Measurements from ENCODE around the gene SYPL1.
A peak's percentile ranks its signal among the peaks of the same experiment; 100 is the strongest.
"Not testable (repeated sequence)": the region's sequence is repeated elsewhere in the genome, so short reads cannot be mapped to it uniquely, and the experiment has no call there.

SYPL1 gene

GRCh38 chr7:106112118-106112971 lies at the start of gene SYPL1:
Gene SYPL1 (minus strand): TSS chr7:106112312. CDS start chr7:106112208, 104 bp downstream.
- peak; percentile 82 to 94 (median 85) for DNase-seq (ENCODE audit: low read depth in 3 of 3)

GRCh38 chr7:106155027-106155426 lies 42.9 kb upstream of the SYPL1 start:
- no peak for DNase-seq (ENCODE audit: low read depth in 3 of 3)

- peak; percentile 52 to 72 (median 64) for DNase-seq (ENCODE audit: low read depth in 3 of 3)
These were observed 41.9 kb upstream of the SYPL1 start for GRCh38 chr7:106153891-106154449.

DNA sequence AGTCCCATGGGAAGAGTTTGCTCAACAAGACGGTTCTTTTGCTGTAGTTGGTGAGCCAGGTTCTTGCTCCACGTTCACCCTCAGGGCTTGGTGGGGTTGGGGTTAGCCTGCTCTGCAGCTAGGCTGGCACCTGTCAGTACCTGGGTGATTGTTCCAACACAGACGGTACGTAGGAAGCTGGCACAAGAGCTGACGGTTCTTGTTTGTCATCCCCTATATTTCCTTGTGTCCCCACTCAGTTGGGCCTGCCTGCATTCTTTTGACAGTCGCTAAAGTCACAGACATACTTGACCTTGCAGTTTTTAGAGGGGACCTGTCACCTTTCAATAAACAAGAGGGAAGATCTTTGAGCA lies 40.2 kb upstream of the SYPL1 start:
- no peak for DNase-seq (ENCODE audit: low read depth in 3 of 3)

GRCh38 chr7:106151459-106152312 lies 39.6 kb upstream of the SYPL1 start:
- no peak for DNase-seq (ENCODE audit: low read depth in 3 of 3)

DNA sequence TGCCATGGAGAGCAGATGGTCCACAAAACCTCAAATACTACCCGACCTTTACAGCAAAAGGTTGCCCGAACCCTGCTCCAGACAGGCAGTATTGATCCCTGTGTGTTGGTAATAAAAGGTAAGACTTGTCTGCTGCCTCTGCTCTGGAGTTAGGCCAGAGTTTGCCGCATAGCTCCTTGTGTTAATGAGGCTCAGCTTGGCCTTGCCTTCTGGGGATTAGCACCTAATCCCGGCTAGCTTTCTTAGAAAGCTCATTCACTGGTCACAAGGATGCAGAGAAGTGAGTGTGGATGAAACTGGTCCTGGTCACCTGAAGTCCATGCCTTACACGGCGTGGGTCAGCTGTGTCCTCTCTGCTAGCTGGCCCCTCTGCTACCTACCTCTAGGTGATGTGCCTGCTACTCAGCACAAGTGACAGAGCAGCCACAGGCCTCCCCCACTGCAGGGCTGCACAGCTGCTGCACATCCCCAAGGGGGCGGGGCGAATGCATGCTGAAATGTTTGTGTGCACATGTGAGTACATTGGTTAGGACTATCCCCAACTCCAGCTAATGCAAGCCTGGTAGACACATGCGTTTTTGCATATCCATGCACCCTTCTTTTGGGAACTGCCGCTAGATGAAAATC lies 31.7 kb upstream of the SYPL1 start:
- DNase-seq (ENCODE audit: low read depth in 3 of 3) = no peak

DNA sequence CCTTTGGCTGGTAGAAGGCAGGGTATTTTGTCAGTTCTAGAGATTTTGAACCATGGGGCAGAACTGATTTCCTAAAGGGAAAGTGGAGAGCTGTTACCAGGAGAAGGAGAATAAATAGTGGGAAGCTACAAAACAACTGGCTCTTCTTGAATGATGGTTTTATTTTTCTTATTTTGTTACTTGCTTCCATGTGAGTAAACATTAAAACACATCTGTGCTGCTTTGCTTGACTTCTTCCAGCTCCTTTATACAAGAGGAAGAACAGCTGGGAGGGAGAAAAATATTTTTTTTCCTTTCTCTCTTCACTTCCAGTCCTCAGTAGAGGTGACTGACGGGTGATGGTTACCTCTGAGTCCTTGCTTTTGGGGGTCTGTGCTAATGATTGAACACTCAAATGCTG lies 30.0 kb upstream of the SYPL1 start:
- DNase-seq (ENCODE audit: low read depth in 3 of 3) = no peak

DNA sequence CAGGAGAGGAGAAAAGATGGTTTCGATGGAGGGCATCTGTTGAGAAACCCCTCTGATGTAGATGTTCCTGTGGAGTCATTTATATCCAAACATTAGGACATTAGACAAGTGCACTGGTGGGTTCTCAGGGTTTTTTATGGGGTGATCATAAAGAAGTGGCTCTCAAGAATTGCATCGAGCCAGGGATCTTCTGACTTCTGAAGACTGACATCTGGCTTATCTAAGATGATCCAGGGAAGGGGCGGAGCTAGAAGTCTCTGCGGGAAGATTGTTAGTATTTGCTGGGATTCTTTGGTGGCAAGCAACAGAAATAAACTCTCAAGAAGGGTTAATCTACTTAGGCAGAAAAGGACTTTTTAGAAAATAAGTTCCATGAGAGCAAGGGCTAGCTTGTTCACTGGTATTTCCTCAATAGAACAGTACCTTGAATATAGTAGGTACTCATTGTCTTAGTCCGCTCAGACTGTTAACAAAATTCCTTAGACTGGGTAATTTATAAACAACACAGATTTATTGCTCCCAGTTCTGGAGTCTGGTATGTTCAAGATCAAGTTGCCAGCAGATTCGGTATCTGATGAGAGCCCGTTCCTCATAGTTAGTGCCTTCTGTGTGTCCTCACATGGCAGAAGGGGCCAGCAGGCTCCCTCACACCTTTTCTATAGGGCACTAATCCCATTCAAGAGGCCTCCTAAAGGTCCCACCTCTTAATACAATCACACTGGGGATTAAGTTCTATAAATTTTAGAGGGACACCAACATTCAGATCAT lies 28.5 kb upstream of the SYPL1 start:
- no peak for DNase-seq (ENCODE audit: low read depth in 3 of 3)

- DNase-seq (ENCODE audit: low read depth in 3 of 3) = no peak
These were observed 27.4 kb upstream of the SYPL1 start for GRCh38 chr7:106139265-106140251.

DNA sequence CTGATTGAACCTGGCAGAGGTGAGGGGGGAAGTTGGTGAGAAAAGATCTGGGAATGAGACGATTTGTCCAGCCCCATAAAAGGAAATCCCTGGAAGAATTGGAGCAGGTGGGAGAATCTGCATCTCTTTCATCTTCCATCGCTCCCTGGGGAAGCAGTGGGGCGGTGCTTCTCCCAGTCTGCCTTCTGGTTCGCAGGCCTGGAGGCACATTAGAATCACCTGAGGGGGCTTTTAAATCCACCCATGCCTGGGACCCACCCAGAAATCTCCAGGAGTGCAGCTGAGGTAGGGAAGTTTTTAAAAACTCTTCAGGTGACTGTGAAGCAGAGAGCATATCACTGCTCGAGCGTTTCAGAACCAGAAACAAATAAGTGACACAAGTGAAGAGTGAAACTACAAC lies 26.7 kb upstream of the SYPL1 start:
- DNase-seq (ENCODE audit: low read depth in 3 of 3) = no peak

GRCh38 chr7:106138181-106138580 lies 26.1 kb upstream of the SYPL1 start:
- not testable (repeated sequence) for DNase-seq (ENCODE audit: low read depth in 3 of 3)

GRCh38 chr7:106134241-106134640 lies 22.1 kb upstream of the SYPL1 start:
- DNase-seq (ENCODE audit: low read depth in 3 of 3) = no peak

DNA sequence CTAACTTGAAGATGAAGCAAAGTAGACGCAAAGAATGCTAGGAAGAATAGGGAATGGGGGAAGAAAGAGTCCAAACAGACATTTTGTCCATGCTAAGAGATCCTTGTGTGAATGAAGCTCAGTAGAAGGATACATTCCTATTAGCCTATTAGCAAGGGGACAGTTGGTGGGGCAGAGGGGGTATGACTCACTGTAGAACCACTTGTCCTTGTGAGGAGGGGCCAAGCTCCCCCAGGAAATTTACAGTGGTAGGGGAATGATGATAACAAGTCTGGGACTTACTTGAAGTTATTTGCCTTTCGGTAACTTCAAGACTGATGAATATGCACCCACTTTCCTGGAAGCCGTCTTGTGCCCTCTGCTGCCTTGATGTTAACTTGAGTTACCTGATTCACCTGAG lies 17.2 kb upstream of the SYPL1 start:
- no peak for DNase-seq (ENCODE audit: low read depth in 3 of 3)

DNA sequence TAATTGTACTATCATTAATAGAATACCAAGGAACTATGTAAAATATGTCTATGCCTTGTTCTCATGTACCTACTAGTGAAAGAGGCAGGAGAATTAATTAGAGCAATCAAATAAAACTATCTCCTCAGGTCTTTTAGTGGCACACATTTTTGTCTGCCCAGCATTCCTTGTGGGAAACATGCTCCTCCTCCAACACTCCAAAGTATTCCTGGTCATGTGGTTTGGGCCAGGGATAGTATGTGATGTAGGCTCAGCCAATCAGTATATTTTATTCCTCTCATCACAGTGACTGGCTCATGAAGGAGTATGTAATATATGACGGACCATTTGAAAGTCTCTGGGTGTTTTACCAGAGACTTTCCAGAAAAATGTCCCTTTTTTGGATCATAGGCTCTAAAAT lies 16.7 kb upstream of the SYPL1 start:
- DNase-seq (ENCODE audit: low read depth in 3 of 3) = no peak

- DNase-seq (ENCODE audit: low read depth in 3 of 3) = no peak
These were observed 16.1 kb upstream of the SYPL1 start for GRCh38 chr7:106127984-106128780.

- peak in 1 of 3 experiments; percentile 31 for DNase-seq (ENCODE audit: low read depth in 3 of 3)
These were observed 14.2 kb upstream of the SYPL1 start for GRCh38 chr7:106126170-106126938.

DNA sequence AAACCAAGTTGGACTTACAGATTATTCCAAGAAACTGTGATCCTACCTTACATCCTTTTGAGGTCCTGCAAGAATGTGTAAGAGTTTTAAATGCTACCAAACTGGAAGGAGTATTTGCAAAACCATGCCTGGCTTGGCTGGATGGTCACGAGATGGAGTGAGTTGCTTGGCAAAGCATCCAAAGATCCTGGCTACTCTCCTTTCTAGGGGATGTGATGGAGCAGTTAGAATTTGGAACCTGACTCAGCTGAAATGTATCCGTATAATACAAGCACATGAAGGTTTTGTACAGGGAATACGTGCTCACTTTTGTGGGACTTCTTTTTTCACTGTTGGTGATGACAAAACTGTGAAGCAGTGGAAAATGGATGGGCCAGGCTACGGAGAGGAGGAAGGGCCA lies 13.3 kb upstream of the SYPL1 start:
- no peak for DNase-seq (ENCODE audit: low read depth in 3 of 3)

GRCh38 chr7:106124186-106124585 lies 12.1 kb upstream of the SYPL1 start:
- no peak for DNase-seq (ENCODE audit: low read depth in 3 of 3)

Data from stimulated activated CD4-positive, alpha-beta T cell treated with anti-CD3 and anti-CD28 coated beads, TNF-alpha, amount 100 ng/mL, for 24 hours (primary cell).